ENCODE measurements around the gene TRIM46. TPM values are rescaled to one million over a fixed set of nuclear protein-coding genes. Genes with fewer than 3 reads are reported as not detected.
"Not testable (repeated sequence)": the region's sequence is repeated elsewhere in the genome, so short reads cannot be mapped to it uniquely, and the experiment has no call there.

The TRIM46 gene
- total RNA-seq, 6 donors from 2014 or later: 0.30 to 0.64 (median 0.57) TPM; not detected in 3

- Histone ChIP-seq H3K4me1 (peaks cover 2% of the 10 kb centered on the region in 4 donors), H3K9me3 (no peaks in the 10 kb centered on the region), H3K4me3 (no peak overlapping the region), H3K27me3 (no peaks in the 10 kb centered on the region), H3K36me3 (no peaks in the 10 kb centered on the region), H3K27ac (no peak overlapping the region)
- ATAC-seq (ENCODE audit: low FRiP score in 2 of 2): no peak
- no peak for DNase-seq
- TF ChIP-seq EP300 (IDR thresholded peaks at IDR 0.05): no peak
- TF ChIP-seq POLR2A (IDR thresholded peaks at IDR 0.05): no peak
- no peak for TF ChIP-seq CTCF (IDR thresholded peaks at IDR 0.05)
- no peak for TF ChIP-seq POLR2AphosphoS5 (IDR thresholded peaks at IDR 0.05)
- WGBS, 2 donors: 86 to 93% methylated on average over 3 of the region's 3 CpGs
These were observed 28.2 kb upstream of the TRIM46 start for GRCh38 chr1:155145491-155145890.

GRCh38 chr1:155155996-155156643 lies 17.5 kb upstream of the TRIM46 start:
- not testable (repeated sequence) for H3K4me3 ChIP-seq; H3K27ac ChIP-seq; H3K36me3 ChIP-seq; H3K4me1 ChIP-seq; H3K27me3 ChIP-seq; DNase-seq; H3K9me3 ChIP-seq; ATAC-seq (ENCODE audit: low FRiP score in 2 of 2)
- 66 to 72% methylated on average over 3 of the region's 3 CpGs for WGBS, 2 donors

GRCh38 chr1:155158991-155159390 lies 14.7 kb upstream of the TRIM46 start:
- Histone ChIP-seq H3K36me3 (no peaks in the 10 kb centered on the region), H3K9me3 (no peaks in the 10 kb centered on the region), H3K4me3 (no peak overlapping the region), H3K27ac (no peak overlapping the region), H3K27me3 (no peaks in the 10 kb centered on the region), H3K4me1 (no peaks in the 10 kb centered on the region)
- WGBS, 2 donors: 81 to 83% methylated on average over 1 of the region's 1 CpG
- no peak for ATAC-seq (ENCODE audit: low FRiP score in 2 of 2)
- no peak for TF ChIP-seq POLR2A (IDR thresholded peaks at IDR 0.05)
- TF ChIP-seq POLR2AphosphoS5 (IDR thresholded peaks at IDR 0.05): no peak
- no peak for TF ChIP-seq CTCF (IDR thresholded peaks at IDR 0.05)
- no peak for DNase-seq

GRCh38 chr1:155160128-155160527 lies 13.5 kb upstream of the TRIM46 start:
- Histone ChIP-seq H3K4me3 (no peak overlapping the region), H3K36me3 (no peaks in the 10 kb centered on the region), H3K27ac (no peak overlapping the region), H3K4me1 (no peaks in the 10 kb centered on the region), H3K9me3 (no peaks in the 10 kb centered on the region), H3K27me3 (no peaks in the 10 kb centered on the region)
- DNase-seq: no peak
- TF ChIP-seq CTCF (IDR thresholded peaks at IDR 0.05) (no peak), POLR2AphosphoS5 (IDR thresholded peaks at IDR 0.05) (no peak), EP300 (IDR thresholded peaks at IDR 0.05) (no peak), POLR2A (IDR thresholded peaks at IDR 0.05) (no peak)
- ATAC-seq (ENCODE audit: low FRiP score in 2 of 2): no peak
- 70 to 75% methylated on average over 8 of the region's 8 CpGs for whole genome bisulfite sequencing, 2 donors

GRCh38 chr1:155162631-155163030 lies 11.0 kb upstream of the TRIM46 start:
- H3K4me1 ChIP-seq: peaks cover 16 to 21% (median 17%) of the 10 kb centered on the region in 4 donors
- not testable (repeated sequence) for DNase-seq; H3K27ac ChIP-seq; H3K4me3 ChIP-seq; ATAC-seq (ENCODE audit: low FRiP score in 2 of 2); H3K27me3 ChIP-seq; H3K9me3 ChIP-seq; H3K36me3 ChIP-seq
- WGBS, 2 donors: 95 to 100% methylated on average over 6 of the region's 6 CpGs

- not testable (repeated sequence) for H3K36me3 ChIP-seq; H3K9me3 ChIP-seq; H3K27me3 ChIP-seq; H3K27ac ChIP-seq; H3K4me3 ChIP-seq; DNase-seq; ATAC-seq (ENCODE audit: low FRiP score in 2 of 2)
- 98% methylated on average over 4 of the region's 4 CpGs for WGBS, 2 donors
- H3K4me1 ChIP-seq: peaks cover 18 to 26% (median 21%) of the 10 kb centered on the region in 4 donors
These were observed 9.9 kb upstream of the TRIM46 start for GRCh38 chr1:155163785-155164184.

- not testable (repeated sequence) for H3K9me3 ChIP-seq
These were observed 9.0 kb upstream of the TRIM46 start for GRCh38 chr1:155164625-155165024.

More at GRCh38 chr1:155164625-155165024, 9.0 kb upstream of the TRIM46 start:
- H3K4me3 ChIP-seq; DNase-seq; H3K27me3 ChIP-seq; H3K27ac ChIP-seq; ATAC-seq (ENCODE audit: low FRiP score in 2 of 2): not testable (repeated sequence)
- H3K4me1 ChIP-seq: peaks cover 18 to 26% (median 21%) of the 10 kb centered on the region in 4 donors
- peaks cover 0 to 11% (median 11%) of the 10 kb centered on the region in 4 donors for H3K36me3 ChIP-seq
- WGBS, 2 donors: 94 to 98% methylated on average over 11 of the region's 11 CpGs
